ENCODE results near the gene PRRC2A. TPM values are rescaled to one million over a fixed set of nuclear protein-coding genes. Genes with fewer than 3 reads are reported as not detected.

The PRRC2A gene
- total RNA-seq, 2 experiments from 2014 or later: 206 to 215 TPM

DNA sequence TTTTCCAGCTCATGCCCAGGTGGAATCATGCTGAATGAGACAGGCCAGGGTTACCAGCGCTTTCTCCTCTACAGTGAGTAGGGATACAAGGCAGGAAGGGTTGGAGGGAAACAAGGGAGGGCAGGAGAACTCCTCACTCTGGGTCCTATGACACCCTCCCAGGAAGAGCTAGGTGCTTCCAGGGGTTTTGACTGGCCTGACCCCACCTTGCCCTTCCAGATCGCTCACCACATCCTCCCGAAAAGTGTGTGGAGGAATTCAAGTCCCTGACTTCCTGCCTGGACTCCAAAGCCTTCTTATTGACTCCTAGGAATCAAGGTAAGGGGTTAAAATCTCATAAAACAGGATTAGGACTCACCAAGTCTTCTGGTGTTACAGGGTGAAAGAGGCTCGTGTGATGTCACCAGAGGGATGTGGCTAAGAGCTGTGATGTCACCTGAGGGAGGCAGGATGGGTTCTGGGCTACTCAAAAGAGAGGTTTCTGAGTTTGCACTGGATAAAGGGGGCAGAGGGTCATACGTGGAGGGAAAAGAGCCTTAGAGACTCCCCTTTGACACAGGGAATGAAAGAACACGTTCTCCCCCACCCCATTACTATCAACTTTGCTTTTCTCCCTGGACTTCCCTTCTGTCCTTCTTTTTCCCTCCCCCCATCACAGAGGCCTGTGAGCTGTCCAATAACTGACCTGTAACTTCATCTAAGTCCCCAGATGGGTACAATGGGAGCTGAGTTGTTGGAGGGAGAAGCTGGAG lies 37.1 kb downstream of the PRRC2A start:
- DNase-seq: peak in 4 of 14 experiments; percentile 24 to 58 (median 48)
- TF ChIP-seq, protein P1, sequence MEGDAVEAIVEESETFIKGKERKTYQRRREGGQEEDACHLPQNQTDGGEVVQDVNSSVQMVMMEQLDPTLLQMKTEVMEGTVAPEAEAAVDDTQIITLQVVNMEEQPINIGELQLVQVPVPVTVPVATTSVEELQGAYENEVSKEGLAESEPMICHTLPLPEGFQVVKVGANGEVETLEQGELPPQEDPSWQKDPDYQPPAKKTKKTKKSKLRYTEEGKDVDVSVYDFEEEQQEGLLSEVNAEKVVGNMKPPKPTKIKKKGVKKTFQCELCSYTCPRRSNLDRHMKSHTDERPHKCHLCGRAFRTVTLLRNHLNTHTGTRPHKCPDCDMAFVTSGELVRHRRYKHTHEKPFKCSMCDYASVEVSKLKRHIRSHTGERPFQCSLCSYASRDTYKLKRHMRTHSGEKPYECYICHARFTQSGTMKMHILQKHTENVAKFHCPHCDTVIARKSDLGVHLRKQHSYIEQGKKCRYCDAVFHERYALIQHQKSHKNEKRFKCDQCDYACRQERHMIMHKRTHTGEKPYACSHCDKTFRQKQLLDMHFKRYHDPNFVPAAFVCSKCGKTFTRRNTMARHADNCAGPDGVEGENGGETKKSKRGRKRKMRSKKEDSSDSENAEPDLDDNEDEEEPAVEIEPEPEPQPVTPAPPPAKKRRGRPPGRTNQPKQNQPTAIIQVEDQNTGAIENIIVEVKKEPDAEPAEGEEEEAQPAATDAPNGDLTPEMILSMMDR (IDR thresholded peaks at IDR 0.05): no peak
- POLR2A ChIA-PET: interaction anchor here (0.9 to 1.9 kb wide), 2 partner anchors 158 to 205 kb away, joined by 3 to 5 read pairs; partner anchors contain the start of genes HSPA1A, HSPA1L and NEU1

DNA sequence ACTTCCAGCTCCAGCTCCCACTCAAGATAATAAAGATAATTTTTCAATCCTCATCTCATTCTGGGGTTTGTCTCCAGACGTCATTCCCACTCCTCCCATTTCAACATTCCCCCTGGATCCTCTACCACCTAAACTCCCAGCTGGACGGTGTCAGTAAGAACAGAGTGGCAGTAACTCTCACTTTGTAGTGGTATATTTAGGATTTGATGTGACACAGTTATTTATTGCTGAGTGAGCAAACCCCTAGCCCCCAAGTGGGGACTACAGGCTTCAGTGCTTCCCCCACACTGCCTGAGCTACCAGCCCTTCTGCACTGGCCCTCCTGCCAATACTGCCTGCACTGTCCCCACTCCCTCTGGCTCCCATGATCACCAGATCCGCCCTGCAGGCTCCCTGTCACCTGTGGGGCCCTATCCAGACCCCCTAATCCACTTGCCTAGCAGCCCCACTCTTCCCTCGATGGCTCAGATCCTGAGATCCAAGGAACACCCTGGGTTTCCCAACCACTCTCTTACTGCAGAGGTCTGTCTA lies 37.7 kb downstream of the PRRC2A start:
- Mint-ChIP-seq H3K4me1 (ENCODE audit: low read depth) (peaks cover 59% of the 10 kb centered on the region), H3K27me3 (no peaks in the 10 kb centered on the region), H3K36me3 (ENCODE audit: low read depth) (peaks cover 46% of the 10 kb centered on the region), H3K27ac (peak overlapping the region; percentile 94), H3K4me3 (peak overlapping the region; percentile 95), H3K9me3 (no peaks in the 10 kb centered on the region)
- Histone ChIP-seq H3K4me1 (ENCODE audit: insufficient read depth, low read length) (peaks cover 58% of the 10 kb centered on the region), H3K9me3 (ENCODE audit: control insufficient read depth in 1 of 2, insufficient read depth in 1 of 2, low read length in 2 of 2) (no peaks in the 10 kb centered on the region), H3K4me3 (ENCODE audit: low read length) (no peak overlapping the region), H3K36me3 (ENCODE audit: insufficient read depth, low read length) (peaks cover 38% of the 10 kb centered on the region), H3K27ac (ENCODE audit: low read depth in 1 of 2, low read length in 2 of 2) (no peak overlapping the region), H3K27me3 (ENCODE audit: control insufficient read depth in 1 of 2, insufficient read depth in 2 of 2, low read length in 2 of 2) (no peaks in the 10 kb centered on the region)
- intact Hi-C loops (cut with DNase I, micrococcal nuclease): no loop called here
- ChIA-PET POLR2A (interaction anchor here (0.9 to 1.9 kb wide), 2 partner anchors 157 to 205 kb away, joined by 3 to 5 read pairs; partner anchors contain the start of genes HSPA1A, HSPA1L and NEU1), CTCF (no interaction called here)
- ATAC-seq (ENCODE audit: poor library complexity): no peak
- TF ChIP-seq, protein P1 (IDR thresholded peaks at IDR 0.05): no peak
- DNase-seq: no peak

More for the DNA sequence above, 37.1 kb downstream of the PRRC2A start:
- intact Hi-C loops (cut with DNase I, micrococcal nuclease): no loop called here
- H3K4me1 Mint-ChIP-seq (ENCODE audit: low read depth): peaks cover 61% of the 10 kb centered on the region
- CTCF ChIA-PET: no interaction called here
- Histone ChIP-seq H3K36me3 (ENCODE audit: insufficient read depth, low read length) (peaks cover 35% of the 10 kb centered on the region), H3K9me3 (ENCODE audit: control insufficient read depth in 1 of 2, insufficient read depth in 1 of 2, low read length in 2 of 2) (no peaks in the 10 kb centered on the region), H3K27ac (ENCODE audit: low read depth in 1 of 2, low read length in 2 of 2) (peak overlapping the region; percentile 15 to 32), H3K4me1 (ENCODE audit: insufficient read depth, low read length) (peaks cover 54% of the 10 kb centered on the region), H3K27me3 (ENCODE audit: control insufficient read depth in 1 of 2, insufficient read depth in 2 of 2, low read length in 2 of 2) (no peaks in the 10 kb centered on the region), H3K4me3 (ENCODE audit: low read length) (no peak overlapping the region)
- H3K4me3 Mint-ChIP-seq: peak overlapping the region; percentile 95
- no peaks in the 10 kb centered on the region for H3K27me3 Mint-ChIP-seq
- no peak for ATAC-seq (ENCODE audit: poor library complexity)
- H3K27ac Mint-ChIP-seq: peak overlapping the region; percentile 94
- peaks cover 47% of the 10 kb centered on the region for H3K36me3 Mint-ChIP-seq (ENCODE audit: low read depth)
- H3K9me3 Mint-ChIP-seq: no peaks in the 10 kb centered on the region

DNA sequence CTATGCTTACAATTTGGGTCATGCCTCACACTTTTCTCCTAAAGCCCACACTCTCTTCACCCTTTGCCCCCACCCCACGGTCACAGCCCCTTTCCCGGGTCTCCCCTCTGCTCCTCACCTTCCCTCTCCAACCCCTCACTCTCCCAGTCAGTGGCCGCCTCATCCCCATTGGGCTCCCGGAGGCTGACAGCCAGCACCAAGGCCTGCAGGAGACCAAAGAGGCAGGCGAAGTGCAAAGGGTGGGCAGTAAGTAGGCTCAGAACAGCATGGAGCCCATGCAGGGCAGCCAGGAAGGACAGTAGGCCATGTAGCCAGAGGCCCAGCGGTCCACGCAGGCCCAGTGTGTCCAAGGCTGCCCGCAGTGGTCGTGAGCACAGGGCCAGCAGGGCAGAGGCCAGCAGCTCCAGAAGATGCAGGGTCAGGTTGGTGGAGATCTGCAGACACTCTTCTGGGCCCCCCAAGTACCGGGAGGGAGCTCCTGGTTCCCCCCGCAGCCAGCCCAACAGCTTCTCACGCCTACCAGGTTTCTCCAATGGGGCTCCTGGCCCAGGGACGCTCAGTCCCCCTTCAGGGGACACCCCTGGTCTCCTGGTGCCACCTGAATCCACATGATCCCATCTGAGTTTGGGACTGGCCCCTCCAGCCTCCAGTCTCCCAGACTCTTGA lies 38.6 kb downstream of the PRRC2A start:
- Histone ChIP-seq H3K4me3 (ENCODE audit: low read length) (peak overlapping the region; percentile 80), H3K27me3 (ENCODE audit: control insufficient read depth in 1 of 2, insufficient read depth in 2 of 2, low read length in 2 of 2) (no peaks in the 10 kb centered on the region), H3K4me1 (ENCODE audit: insufficient read depth, low read length) (peaks cover 61% of the 10 kb centered on the region), H3K27ac (ENCODE audit: low read depth in 1 of 2, low read length in 2 of 2) (peak overlapping the region; percentile 70 to 71), H3K36me3 (ENCODE audit: insufficient read depth, low read length) (peaks cover 47% of the 10 kb centered on the region), H3K9me3 (ENCODE audit: control insufficient read depth in 1 of 2, insufficient read depth in 1 of 2, low read length in 2 of 2) (no peaks in the 10 kb centered on the region)
- peak overlapping the region; percentile 95 for H3K4me3 Mint-ChIP-seq
- peaks cover 55% of the 10 kb centered on the region for H3K36me3 Mint-ChIP-seq (ENCODE audit: low read depth)
- intact Hi-C loops (cut with DNase I, micrococcal nuclease): no loop called here
- ChIA-PET POLR2A (interaction anchor here (0.6 to 2.0 kb wide), 2 partner anchors 19 to 1403 kb away, joined by 3 to 5 read pairs; no protein-coding TSS in a partner anchor), CTCF (interaction anchor here (2.7 kb wide), 1 partner anchor 7 kb away, joined by 9 read pairs; the partner anchor contains the start of gene BAG6)
- H3K9me3 Mint-ChIP-seq: no peaks in the 10 kb centered on the region
- TF ChIP-seq, protein P1 (IDR thresholded peaks at IDR 0.05): no peak
- H3K4me1 Mint-ChIP-seq (ENCODE audit: low read depth): peaks cover 68% of the 10 kb centered on the region
- no peak for DNase-seq
- H3K27ac Mint-ChIP-seq: peak overlapping the region; percentile 94
- no peaks in the 10 kb centered on the region for H3K27me3 Mint-ChIP-seq
- ATAC-seq (ENCODE audit: poor library complexity): no peak

All from CD4-positive, alpha-beta T cell (primary cell).